Subcutaneous adipose tissue (tissue), 4 donors: ENCODE measurements around the gene MACROH2A2. TPM values are rescaled to one million over a fixed set of nuclear protein-coding genes. Genes with fewer than 3 reads are reported as not detected.

Experiments
- CTCF ChIP-seq: fragments of 450-650 bp; IDR thresholded peaks from one replicate; pipeline ENCODE4 v1.5.1; 2016; ENCODE audit warnings: low read depth, mild to moderate bottlenecking, control low read depth, antibody characterized with exemption, moderate library complexity
- total RNA-seq, 4 donors: library from RNA; depleted of rRNA; stranded (reverse); fragments of >200 nt; gene quantifications; one replicate each; pipeline ENCODE4 v1.1.0, GENCODE V29; 2016

MACROH2A2 gene
- total RNA-seq, 4 donors from 2014 or later, result 0.57 to 3.1 (median 2.4) TPM

DNA sequence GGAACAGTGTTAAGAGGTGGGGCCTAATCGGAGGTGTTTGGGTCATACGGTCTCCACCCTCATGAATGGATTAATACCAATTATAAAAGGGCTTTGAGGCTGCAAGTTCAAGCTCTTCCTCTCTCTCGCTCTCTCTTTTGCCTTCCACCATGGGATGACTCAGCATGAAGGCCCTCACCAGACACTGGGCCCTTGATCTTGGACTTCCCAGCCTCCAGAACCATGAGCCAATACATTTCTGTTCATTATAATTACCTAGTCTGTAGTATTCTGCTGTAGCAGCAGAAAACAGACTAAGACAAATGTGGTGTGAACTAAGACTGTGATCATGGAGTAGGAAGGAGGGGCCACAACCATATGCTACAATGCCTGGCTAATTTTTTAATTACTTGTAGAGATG is 72.3 kb downstream of the MACROH2A2 start:
- no peak for TF ChIP-seq CTCF

- TF ChIP-seq CTCF, result no peak
Measured at GRCh38 chr10:70125918-70126552, 73.4 kb downstream of the MACROH2A2 start.

DNA sequence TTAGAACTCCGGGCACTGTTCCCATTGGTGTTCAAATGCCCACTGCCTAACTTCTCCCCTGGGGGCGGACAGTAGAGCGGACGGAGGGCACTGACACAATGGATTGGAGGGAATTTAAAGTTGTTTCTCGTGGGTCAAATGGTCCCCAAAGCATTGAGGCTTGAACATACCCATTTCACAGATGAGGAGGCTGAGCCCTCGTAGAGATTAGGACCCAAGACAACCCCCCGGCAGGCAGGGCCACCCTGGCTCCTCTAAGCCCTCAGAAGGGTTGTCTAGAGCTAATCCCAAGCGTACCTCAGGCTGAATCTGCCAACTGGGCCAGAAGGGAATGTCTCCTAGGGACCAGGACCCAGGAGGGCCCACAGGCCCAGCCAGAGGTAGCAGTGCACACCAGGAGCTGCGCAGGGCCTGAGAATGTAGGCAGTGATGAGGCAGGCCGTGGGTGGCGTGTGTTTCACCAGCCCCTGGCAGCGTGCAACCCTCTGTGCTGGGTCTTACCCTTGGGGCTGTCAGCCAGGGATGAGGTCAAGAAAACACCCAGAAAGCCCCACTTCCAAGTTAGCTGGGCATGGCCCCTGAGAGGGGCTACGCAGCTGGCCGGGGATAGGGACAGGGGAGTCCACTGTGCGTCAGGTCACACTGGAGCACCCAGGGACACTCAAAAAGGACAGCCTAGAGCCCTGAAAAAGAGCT is 74.2 kb downstream of the MACROH2A2 start:
- TF ChIP-seq CTCF, result no peak

DNA sequence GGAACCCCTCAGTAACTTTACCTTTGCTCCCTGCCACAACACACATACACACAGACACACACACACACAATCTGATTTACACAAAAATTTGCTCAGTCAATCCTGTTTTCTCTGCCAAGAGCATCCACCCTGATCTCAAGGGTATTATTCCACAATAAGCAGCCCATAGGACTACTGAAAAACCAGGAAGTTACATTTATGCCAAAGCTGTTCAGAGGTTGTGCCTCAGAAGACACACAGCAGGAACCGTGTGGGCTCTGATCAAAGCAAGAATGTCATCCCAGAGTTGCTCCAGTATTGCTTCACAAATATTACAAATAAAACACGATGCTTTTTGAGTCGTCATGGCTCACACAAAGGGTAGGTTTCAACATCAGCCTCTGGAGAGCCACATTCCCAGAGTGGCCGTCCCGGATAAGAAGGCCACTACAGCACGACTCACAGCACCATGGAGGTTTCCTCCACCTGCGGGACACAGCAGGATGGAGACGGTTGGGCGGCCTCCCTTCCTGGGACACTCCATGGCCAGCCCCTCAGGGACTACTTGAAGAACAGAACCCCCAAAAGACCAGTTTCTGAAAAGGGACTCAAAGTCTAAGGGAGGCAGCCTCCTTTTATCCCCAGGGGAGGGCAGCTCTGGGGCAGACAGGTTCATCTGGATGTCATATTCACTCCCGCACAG is 78.4 kb downstream of the MACROH2A2 start:
- TF ChIP-seq CTCF, result no peak

DNA sequence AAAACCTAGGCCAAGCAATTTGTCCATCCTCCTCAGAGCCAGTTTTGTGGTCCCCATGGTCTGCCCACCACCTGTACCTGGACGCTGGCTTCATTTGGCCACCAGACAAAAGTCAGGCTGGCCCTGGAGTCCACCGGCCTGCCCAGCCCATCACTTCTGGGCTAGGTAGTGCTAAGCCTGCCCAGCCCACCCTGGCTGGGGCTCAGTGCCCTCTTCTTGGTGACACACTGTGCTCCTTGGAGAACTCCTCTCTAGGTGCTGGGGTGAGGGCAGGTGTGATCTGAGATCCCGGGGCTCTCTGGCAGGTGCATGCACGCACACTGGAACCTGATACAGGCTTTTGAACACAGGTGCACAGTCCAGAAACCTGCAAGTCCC is 78.9 kb downstream of the MACROH2A2 start:
- no peak for TF ChIP-seq CTCF

DNA sequence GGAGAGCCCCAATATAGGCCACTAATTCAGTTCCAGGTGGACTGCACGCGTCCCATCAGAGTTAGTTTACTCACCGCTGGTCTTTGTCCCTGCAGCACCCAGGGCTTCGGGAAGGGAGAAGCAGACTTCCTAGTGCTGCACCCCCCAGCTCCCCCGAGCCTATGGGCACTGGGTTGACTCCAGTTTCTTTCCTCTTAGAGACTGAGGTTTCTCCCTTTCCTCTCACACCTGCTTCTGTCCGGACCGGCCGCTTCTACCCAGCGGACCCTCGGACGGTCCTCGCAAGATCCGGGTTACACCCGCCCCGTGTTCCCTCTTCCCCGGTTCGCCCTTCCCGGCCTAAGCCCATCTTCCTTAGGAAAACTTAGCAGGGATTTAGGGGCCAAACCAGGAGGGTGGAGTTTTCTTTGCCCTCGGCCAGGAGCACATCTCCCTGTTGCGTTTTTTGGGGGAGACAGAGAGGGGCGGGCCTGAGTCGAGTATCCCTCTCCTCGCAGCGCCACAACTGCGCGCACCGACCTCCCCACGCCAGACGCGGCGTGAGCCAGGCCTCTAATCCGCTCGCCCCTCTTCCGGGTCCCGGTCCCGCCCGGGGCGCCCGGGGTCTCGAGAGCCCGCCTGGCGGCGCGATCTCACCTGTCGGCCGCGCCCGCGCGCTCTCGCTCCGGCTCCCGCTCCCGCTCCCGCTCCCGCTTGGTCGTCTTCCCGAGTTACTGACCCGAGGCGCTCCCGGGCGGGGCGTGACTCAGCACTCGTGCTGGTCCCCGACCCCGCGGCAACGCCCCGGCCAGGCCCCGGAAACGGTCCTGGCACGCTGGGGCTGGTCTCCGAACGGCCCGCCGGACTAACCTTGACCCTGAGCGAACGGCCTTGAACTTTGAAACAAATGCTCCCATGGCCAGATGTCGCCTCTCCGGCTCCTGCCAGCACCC is 79.7 kb downstream of the MACROH2A2 start, which contains the start of gene AIFM2:
AIFM2 (minus strand) TSS at position 728 of the 932 bp plus-strand sequence. CDS start 8,741 bp downstream, outside the sequence.
- no peak for TF ChIP-seq CTCF
